ENCODE results near the gene WNT2.

GRCh38 chr7:117332031-117332430 lies 9.2 kb upstream of the WNT2 start:
- TF ChIP-seq, protein P1, sequence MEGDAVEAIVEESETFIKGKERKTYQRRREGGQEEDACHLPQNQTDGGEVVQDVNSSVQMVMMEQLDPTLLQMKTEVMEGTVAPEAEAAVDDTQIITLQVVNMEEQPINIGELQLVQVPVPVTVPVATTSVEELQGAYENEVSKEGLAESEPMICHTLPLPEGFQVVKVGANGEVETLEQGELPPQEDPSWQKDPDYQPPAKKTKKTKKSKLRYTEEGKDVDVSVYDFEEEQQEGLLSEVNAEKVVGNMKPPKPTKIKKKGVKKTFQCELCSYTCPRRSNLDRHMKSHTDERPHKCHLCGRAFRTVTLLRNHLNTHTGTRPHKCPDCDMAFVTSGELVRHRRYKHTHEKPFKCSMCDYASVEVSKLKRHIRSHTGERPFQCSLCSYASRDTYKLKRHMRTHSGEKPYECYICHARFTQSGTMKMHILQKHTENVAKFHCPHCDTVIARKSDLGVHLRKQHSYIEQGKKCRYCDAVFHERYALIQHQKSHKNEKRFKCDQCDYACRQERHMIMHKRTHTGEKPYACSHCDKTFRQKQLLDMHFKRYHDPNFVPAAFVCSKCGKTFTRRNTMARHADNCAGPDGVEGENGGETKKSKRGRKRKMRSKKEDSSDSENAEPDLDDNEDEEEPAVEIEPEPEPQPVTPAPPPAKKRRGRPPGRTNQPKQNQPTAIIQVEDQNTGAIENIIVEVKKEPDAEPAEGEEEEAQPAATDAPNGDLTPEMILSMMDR (conservative IDR thresholded peaks at IDR 0.05 in 1 of 2, IDR thresholded peaks at IDR 0.05 in 1 of 2; ENCODE audit: low read depth in 1 of 2, low read length in 2 of 2): no peak
- no peak for TF ChIP-seq EZH2 (IDR thresholded peaks at IDR 0.05; ENCODE audit: low read length, missing control alignments)

Measured in fibroblast of lung (primary cell).